ENCODE results near the gene OR5H2. TPM values are rescaled to one million over a fixed set of nuclear protein-coding genes. Genes with fewer than 3 reads are reported as not detected.

Gene OR5H2
- total and polyA plus RNA-seq, 2 of the 4 experiments (the other 2 are of a cell fraction) = not detected

Other genes starting within 250 kb of the OR5H2 start
- gene GABRR3, start 247.2 kb upstream of the OR5H2 start, total RNA-seq (2012; rRNA removed) = not detected in 2 replicates
- gene GABRR3, start 247.2 kb upstream of the OR5H2 start, polyA plus RNA-seq (2012; rRNA removed) = not detected in 2 replicates
- not detected in 2 replicates for gene OR5AC2, start 195.3 kb upstream of the OR5H2 start, total RNA-seq (2012; rRNA removed)
- gene OR5AC2, start 195.3 kb upstream of the OR5H2 start, polyA plus RNA-seq (2012; rRNA removed) = not detected in 2 replicates
- gene OR5H1, start 151.8 kb upstream of the OR5H2 start, total RNA-seq (2012; rRNA removed) = not detected in 2 replicates
- gene OR5H1, start 151.8 kb upstream of the OR5H2 start, polyA plus RNA-seq (2012; rRNA removed) = not detected in 2 replicates
- gene OR5H14, start 135.0 kb upstream of the OR5H2 start, total RNA-seq (2012; rRNA removed) = not detected in 2 replicates
- gene OR5H14, start 135.0 kb upstream of the OR5H2 start, polyA plus RNA-seq (2012; rRNA removed) = not detected in 2 replicates
- not detected in 2 replicates for gene OR5H15, start 115.8 kb upstream of the OR5H2 start, total RNA-seq (2012; rRNA removed)
- not detected in 2 replicates for gene OR5H15, start 115.8 kb upstream of the OR5H2 start, polyA plus RNA-seq (2012; rRNA removed)
- not detected in 2 replicates for gene OR5H6, start 18.3 kb upstream of the OR5H2 start, total RNA-seq (2012; rRNA removed)
- not detected in 2 replicates for gene OR5H6, start 18.3 kb upstream of the OR5H2 start, polyA plus RNA-seq (2012; rRNA removed)
- not detected in 2 replicates for gene OR5K4, start 71.3 kb downstream of the OR5H2 start, total RNA-seq (2012; rRNA removed)
- not detected in 2 replicates for gene OR5K4, start 71.3 kb downstream of the OR5H2 start, polyA plus RNA-seq (2012; rRNA removed)
- gene OR5K3, start 108.2 kb downstream of the OR5H2 start, total RNA-seq (2012; rRNA removed) = not detected in 2 replicates
- not detected in 2 replicates for gene OR5K3, start 108.2 kb downstream of the OR5H2 start, polyA plus RNA-seq (2012; rRNA removed)
- gene OR5K1, start 180.7 kb downstream of the OR5H2 start, total RNA-seq (2012; rRNA removed) = not detected in 2 replicates
- gene OR5K1, start 180.7 kb downstream of the OR5H2 start, polyA plus RNA-seq (2012; rRNA removed) = not detected in 2 replicates
- not detected in 2 replicates for gene OR5K2, start 215.2 kb downstream of the OR5H2 start, total RNA-seq (2012; rRNA removed)
- gene OR5K2, start 215.2 kb downstream of the OR5H2 start, polyA plus RNA-seq (2012; rRNA removed) = not detected in 2 replicates
- gene CLDND1, start 240.4 kb downstream of the OR5H2 start, total RNA-seq (2012; rRNA removed) = 78.3 and 125 TPM in 2 replicates
- gene CLDND1, start 240.4 kb downstream of the OR5H2 start, polyA plus RNA-seq (2012; rRNA removed) = 67.4 and 75.8 TPM in 2 replicates
- not detected in 2 replicates for gene GPR15, start 249.5 kb downstream of the OR5H2 start, total RNA-seq (2012; rRNA removed)
- not detected in 2 replicates for gene GPR15, start 249.5 kb downstream of the OR5H2 start, polyA plus RNA-seq (2012; rRNA removed)